ENCODE data around the gene KDM6A.

DNA sequence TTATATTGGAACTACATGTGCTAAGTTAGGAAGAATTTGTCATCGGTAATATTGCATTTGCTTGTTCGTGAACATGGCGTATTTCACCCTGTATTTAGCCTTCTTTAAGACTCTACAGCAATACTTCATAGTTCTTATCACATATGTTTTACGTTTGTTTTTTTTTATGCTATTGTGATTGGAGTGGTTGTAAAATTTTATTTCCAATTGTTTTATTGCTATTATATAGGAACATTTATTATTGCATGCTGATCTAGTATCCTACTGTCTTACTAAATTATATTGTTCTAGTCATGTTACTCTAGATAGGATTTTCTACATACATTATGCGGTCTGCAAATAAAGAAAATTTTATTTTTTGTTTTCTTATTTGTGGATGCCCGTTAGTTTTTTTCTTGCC, 107.4 kb downstream of the KDM6A start:
- TF ChIP-seq CTCF (IDR thresholded peaks at IDR 0.05) (no peak), SIN3A (IDR thresholded peaks at IDR 0.05; ENCODE audit: borderline replicate concordance, insufficient read depth, low read depth, low read length) (no peak), POLR2AphosphoS5 (IDR thresholded peaks at IDR 0.05; ENCODE audit: low read depth, low read length) (no peak)
- TF ChIP-seq, protein P1, sequence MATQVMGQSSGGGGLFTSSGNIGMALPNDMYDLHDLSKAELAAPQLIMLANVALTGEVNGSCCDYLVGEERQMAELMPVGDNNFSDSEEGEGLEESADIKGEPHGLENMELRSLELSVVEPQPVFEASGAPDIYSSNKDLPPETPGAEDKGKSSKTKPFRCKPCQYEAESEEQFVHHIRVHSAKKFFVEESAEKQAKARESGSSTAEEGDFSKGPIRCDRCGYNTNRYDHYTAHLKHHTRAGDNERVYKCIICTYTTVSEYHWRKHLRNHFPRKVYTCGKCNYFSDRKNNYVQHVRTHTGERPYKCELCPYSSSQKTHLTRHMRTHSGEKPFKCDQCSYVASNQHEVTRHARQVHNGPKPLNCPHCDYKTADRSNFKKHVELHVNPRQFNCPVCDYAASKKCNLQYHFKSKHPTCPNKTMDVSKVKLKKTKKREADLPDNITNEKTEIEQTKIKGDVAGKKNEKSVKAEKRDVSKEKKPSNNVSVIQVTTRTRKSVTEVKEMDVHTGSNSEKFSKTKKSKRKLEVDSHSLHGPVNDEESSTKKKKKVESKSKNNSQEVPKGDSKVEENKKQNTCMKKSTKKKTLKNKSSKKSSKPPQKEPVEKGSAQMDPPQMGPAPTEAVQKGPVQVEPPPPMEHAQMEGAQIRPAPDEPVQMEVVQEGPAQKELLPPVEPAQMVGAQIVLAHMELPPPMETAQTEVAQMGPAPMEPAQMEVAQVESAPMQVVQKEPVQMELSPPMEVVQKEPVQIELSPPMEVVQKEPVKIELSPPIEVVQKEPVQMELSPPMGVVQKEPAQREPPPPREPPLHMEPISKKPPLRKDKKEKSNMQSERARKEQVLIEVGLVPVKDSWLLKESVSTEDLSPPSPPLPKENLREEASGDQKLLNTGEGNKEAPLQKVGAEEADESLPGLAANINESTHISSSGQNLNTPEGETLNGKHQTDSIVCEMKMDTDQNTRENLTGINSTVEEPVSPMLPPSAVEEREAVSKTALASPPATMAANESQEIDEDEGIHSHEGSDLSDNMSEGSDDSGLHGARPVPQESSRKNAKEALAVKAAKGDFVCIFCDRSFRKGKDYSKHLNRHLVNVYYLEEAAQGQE (IDR thresholded peaks at IDR 0.05; ENCODE audit: insufficient read depth in 1 of 2, low read depth in 2 of 2, low read length in 1 of 2): no peak
